Raji (cell line): Measurements from ENCODE around the gene SOX1.

Experiments
- POLR2A ChIP-seq: IDR thresholded peaks from 2 replicates; pipeline ENCODE4 v1.6.1; 2011; ENCODE audit warnings: low read depth, low read length, control low read depth; ENCODE audit not compliant: insufficient read depth

The SOX1 gene

GRCh38 chr13:112055915-112056269 lies 11.1 kb upstream of the SOX1 start:
- TF ChIP-seq POLR2A: no peak

- no peak for TF ChIP-seq POLR2A
Observed at GRCh38 chr13:112056284-112056727, 10.6 kb upstream of the SOX1 start.

GRCh38 chr13:112056739-112057438 lies 10.1 kb upstream of the SOX1 start:
- no peak for TF ChIP-seq POLR2A

GRCh38 chr13:112057439-112057735 lies 9.6 kb upstream of the SOX1 start:
- TF ChIP-seq POLR2A: no peak

- no peak for TF ChIP-seq POLR2A
Observed at GRCh38 chr13:112057736-112058518, 9.0 kb upstream of the SOX1 start.

- TF ChIP-seq POLR2A: no peak
Observed at GRCh38 chr13:112058519-112058873, 8.5 kb upstream of the SOX1 start.

- no peak for TF ChIP-seq POLR2A
Observed at GRCh38 chr13:112058941-112059340, 8.0 kb upstream of the SOX1 start.

- TF ChIP-seq POLR2A: no peak
Observed at GRCh38 chr13:112059457-112060281, 7.3 kb upstream of the SOX1 start.

GRCh38 chr13:112060282-112060830 lies 6.6 kb upstream of the SOX1 start:
- no peak for TF ChIP-seq POLR2A

GRCh38 chr13:112060899-112061366 lies 6.0 kb upstream of the SOX1 start:
- no peak for TF ChIP-seq POLR2A

GRCh38 chr13:112061367-112062061 lies 5.4 kb upstream of the SOX1 start:
- TF ChIP-seq POLR2A: no peak

GRCh38 chr13:112062072-112062567 lies 4.8 kb upstream of the SOX1 start:
- TF ChIP-seq POLR2A: no peak

GRCh38 chr13:112062571-112063570 lies 4.1 kb upstream of the SOX1 start:
- no peak for TF ChIP-seq POLR2A
